Measurements from ENCODE around the gene ANK3.

- TF ChIP-seq CTCF (IDR thresholded peaks at IDR 0.05 in 4 of 5, conservative IDR thresholded peaks at IDR 0.05 in 1 of 5) = no peak
- no peak for TF ChIP-seq POLR2A (IDR thresholded peaks at IDR 0.05)
Observed at GRCh38 chr10:60189861-60190475, 199.7 kb downstream of the ANK3 start.
